T follicular helper cell (primary cell): ENCODE results near the gene C10orf90.

Experiments used
- DNase-seq: peaks from one replicate; pipeline ENCODE4 v3.0.0-alpha.2; 2020; ENCODE audit warnings: low read depth
- total RNA-seq, 2 experiments: gene quantifications; one replicate each; lab custom pipeline; 2026; lab: John Stamatoyannopoulos, UW

The C10orf90 gene
- total RNA-seq: 0 to 0.04 reads per million in 2 experiments

GRCh38 chr10:126670056-126670894, at the start of gene C10orf90:
C10orf90 (minus strand) TSS chr10:126670693; CDS start chr10:126670480, 213 bp downstream.
- DNase-seq: no peak

GRCh38 chr10:126716366-126716765, 45.9 kb upstream of the C10orf90 start:
- no peak for DNase-seq

- DNase-seq: no peak
These were observed 43.1 kb upstream of the C10orf90 start for GRCh38 chr10:126713594-126713993.

- DNase-seq: no peak
These were observed 42.2 kb upstream of the C10orf90 start for GRCh38 chr10:126712681-126713080.

GRCh38 chr10:126705951-126706565, 35.6 kb upstream of the C10orf90 start:
- DNase-seq: no peak

- no peak for DNase-seq
These were observed 34.6 kb upstream of the C10orf90 start for GRCh38 chr10:126705131-126705530.

- no peak for DNase-seq
These were observed 34.2 kb upstream of the C10orf90 start for GRCh38 chr10:126704649-126705048.

GRCh38 chr10:126702181-126702580, 31.7 kb upstream of the C10orf90 start:
- DNase-seq: no peak

- DNase-seq: no peak
These were observed 31.0 kb upstream of the C10orf90 start for GRCh38 chr10:126701526-126701925.

- DNase-seq: no peak
These were observed 26.2 kb upstream of the C10orf90 start for GRCh38 chr10:126696684-126697083.

GRCh38 chr10:126691456-126691855, 21.0 kb upstream of the C10orf90 start:
- DNase-seq: no peak

GRCh38 chr10:126690534-126690933, 20.0 kb upstream of the C10orf90 start:
- no peak for DNase-seq

- DNase-seq: no peak
These were observed 19.0 kb upstream of the C10orf90 start for GRCh38 chr10:126689461-126689994.

- DNase-seq: no peak
These were observed 16.7 kb upstream of the C10orf90 start for GRCh38 chr10:126687121-126687606.

GRCh38 chr10:126686719-126687118, 16.2 kb upstream of the C10orf90 start:
- no peak for DNase-seq

- DNase-seq: no peak
These were observed 15.8 kb upstream of the C10orf90 start for GRCh38 chr10:126686268-126686667.

- DNase-seq: no peak
These were observed 15.3 kb upstream of the C10orf90 start for GRCh38 chr10:126685756-126686155.

GRCh38 chr10:126684171-126684745, 13.8 kb upstream of the C10orf90 start:
- DNase-seq: no peak

- no peak for DNase-seq
These were observed 13.0 kb upstream of the C10orf90 start for GRCh38 chr10:126683466-126683865.

- DNase-seq: no peak
These were observed 5.4 kb upstream of the C10orf90 start for GRCh38 chr10:126675656-126676438.

- no peak for DNase-seq
These were observed 4.4 kb upstream of the C10orf90 start for GRCh38 chr10:126674741-126675515.
